GM18907 (cell line): ENCODE measurements around the gene TMEM255A.

Experiments
- ATAC-seq: cut with Tn5 transposase; IDR thresholded peaks from one replicate; pipeline ENCODE4 v1.9.1; 2021; ENCODE audit warnings: mild to moderate bottlenecking, moderate library complexity; ENCODE audit not compliant: unreplicated experiment

TMEM255A gene

GRCh38 chrX:120271218-120271617 is 40.0 kb downstream of the TMEM255A start:
- no peak for ATAC-seq

- ATAC-seq, result no peak
These were observed 40.7 kb downstream of the TMEM255A start for GRCh38 chrX:120270567-120270966.

- ATAC-seq, result no peak
These were observed 41.8 kb downstream of the TMEM255A start for GRCh38 chrX:120269373-120270035.

- ATAC-seq, result no peak
These were observed 46.9 kb downstream of the TMEM255A start for GRCh38 chrX:120264341-120264740.

GRCh38 chrX:120262859-120263708 is 48.2 kb downstream of the TMEM255A start:
- ATAC-seq, result no peak

GRCh38 chrX:120260369-120260768 is 50.9 kb downstream of the TMEM255A start:
- ATAC-seq, result no peak

- no peak for ATAC-seq
These were observed 57.5 kb downstream of the TMEM255A start for GRCh38 chrX:120253784-120254183.

- no peak for ATAC-seq
These were observed 59.7 kb downstream of the TMEM255A start for GRCh38 chrX:120251471-120252011.

- ATAC-seq, result peak; percentile 97
These were observed 60.6 kb downstream of the TMEM255A start, which contains the start of gene ZBTB33 for GRCh38 chrX:120250522-120251271. ZBTB33 (plus strand) TSS chrX:120250812; CDS start chrX:120253416, 2,604 bp downstream.

- peak; percentile 87 for ATAC-seq
These were observed 66.3 kb downstream of the TMEM255A start for GRCh38 chrX:120244735-120245498.

GRCh38 chrX:120244395-120244734 is 66.9 kb downstream of the TMEM255A start:
- ATAC-seq, result peak; percentile 16

- ATAC-seq, result no peak
These were observed 68.4 kb downstream of the TMEM255A start for GRCh38 chrX:120242813-120243212.

- ATAC-seq, result no peak
These were observed 72.3 kb downstream of the TMEM255A start for GRCh38 chrX:120238933-120239332.

- ATAC-seq, result no peak
These were observed 74.4 kb downstream of the TMEM255A start for GRCh38 chrX:120236687-120237479.

GRCh38 chrX:120235284-120235683 is 76.0 kb downstream of the TMEM255A start:
- no peak for ATAC-seq

- ATAC-seq, result no peak
These were observed 82.9 kb downstream of the TMEM255A start for GRCh38 chrX:120228187-120228908.

- no peak for ATAC-seq
These were observed 86.9 kb downstream of the TMEM255A start for GRCh38 chrX:120224388-120224787.

GRCh38 chrX:120223374-120223773 is 87.9 kb downstream of the TMEM255A start:
- no peak for ATAC-seq
